Measurements from ENCODE around the gene ARMH2. TPM values are rescaled to one million over a fixed set of nuclear protein-coding genes. Genes with fewer than 3 reads are reported as not detected.

The ARMH2 gene
- total RNA-seq, 3 donors from 2014 or later (not counting 1 experiment from before 2014, with no cell fraction given): 0.68 to 3.0 (median 1.2) TPM

GRCh38 chr6:24777227-24777626 is 21.5 kb downstream of the ARMH2 start:
- H3K36me3 Mint-ChIP-seq: no peaks in the 10 kb centered on the region
- H3K4me1 Mint-ChIP-seq: peaks cover 17 to 30% of the 10 kb centered on the region in 2 donors
- H3K27ac Mint-ChIP-seq: no peak overlapping the region
- no peaks in the 10 kb centered on the region for H3K27me3 Mint-ChIP-seq (ENCODE audit: low read depth in 2 of 2)
- no peak for TF ChIP-seq CTCF (IDR thresholded peaks at IDR 0.05)
- no peak overlapping the region for H3K4me3 Mint-ChIP-seq
- no peaks in the 10 kb centered on the region for H3K9me3 Mint-ChIP-seq
- Histone ChIP-seq H3K36me3 (ENCODE audit: control insufficient read depth, insufficient read depth, low read length) (peaks cover 2% of the 10 kb centered on the region), H3K27me3 (ENCODE audit: control insufficient read depth, insufficient read depth, low read length) (no peaks in the 10 kb centered on the region), H3K4me1 (ENCODE audit: control insufficient read depth, insufficient read depth, low read length) (peaks cover 11% of the 10 kb centered on the region), H3K9me3 (ENCODE audit: control insufficient read depth, insufficient read depth, low read length) (no peaks in the 10 kb centered on the region), H3K4me3 (ENCODE audit: low read length) (no peak overlapping the region), H3K27ac (ENCODE audit: low read length) (no peak overlapping the region)
- ATAC-seq: no peak
- intact Hi-C loops (cut with micrococcal nuclease): loop anchor here (10.0 kb wide), 1 partner anchor 112 kb away; the partner anchor contains the start of genes ACOT13 and TDP2
- WGBS (ENCODE audit: insufficient coverage): no CpG with 5 or more reads among the region's 1 CpG
- no peak for DNase-seq

- intact Hi-C loops (cut with micrococcal nuclease): loop anchor here (10.0 kb wide), 1 partner anchor 111 kb away; the partner anchor contains the start of genes ACOT13 and TDP2
- no peaks in the 10 kb centered on the region for H3K36me3 Mint-ChIP-seq
Measured at GRCh38 chr6:24775520-24776058, 23.1 kb downstream of the ARMH2 start.

GRCh38 chr6:24774696-24775519 is 23.8 kb downstream of the ARMH2 start, which contains the start of gene GMNN:
TSS of gene GMNN (plus strand) at chr6:24774937. CDS start at chr6:24777247, 2,310 bp downstream.
- H3K27me3 Mint-ChIP-seq (ENCODE audit: low read depth in 2 of 2): no peaks in the 10 kb centered on the region
- peak within 1 kb of the TSS; percentile 90 to 96 for H3K27ac Mint-ChIP-seq
- peak within 1 kb of the TSS; percentile 98 for H3K4me3 Mint-ChIP-seq
- DNase-seq: peak; percentile 98 to 99
- Histone ChIP-seq H3K4me3 (ENCODE audit: low read length) (peak within 1 kb of the TSS; percentile 94), H3K36me3 (ENCODE audit: control insufficient read depth, insufficient read depth, low read length) (no peaks in the 10 kb centered on the region), H3K27ac (ENCODE audit: low read length) (peak within 1 kb of the TSS; percentile 89), H3K4me1 (ENCODE audit: control insufficient read depth, insufficient read depth, low read length) (peaks cover 11% of the 10 kb centered on the region), H3K27me3 (ENCODE audit: control insufficient read depth, insufficient read depth, low read length) (no peaks in the 10 kb centered on the region), H3K9me3 (ENCODE audit: control insufficient read depth, insufficient read depth, low read length) (no peaks in the 10 kb centered on the region)
- H3K4me1 Mint-ChIP-seq: peaks cover 17 to 29% of the 10 kb centered on the region in 2 donors
- H3K36me3 Mint-ChIP-seq: no peaks in the 10 kb centered on the region
- H3K9me3 Mint-ChIP-seq: no peaks in the 10 kb centered on the region
- WGBS (ENCODE audit: insufficient coverage): under 1% methylated on average over 75 of the region's 75 CpGs
- ATAC-seq: peak; percentile 87 to 96 (median 89)
- TF ChIP-seq CTCF (IDR thresholded peaks at IDR 0.05): no peak
- intact Hi-C loops (cut with micrococcal nuclease): loop anchor here (1.0 to 10.0 kb wide), 2 partner anchors 54 to 110 kb away; partner anchors contain the start of genes ACOT13 and TDP2

More at GRCh38 chr6:24775520-24776058, 23.1 kb downstream of the ARMH2 start:
- H3K4me3 ChIP-seq (ENCODE audit: low read length): peak overlapping the region; percentile 94
- Mint-ChIP-seq H3K9me3 (no peaks in the 10 kb centered on the region), H3K27me3 (ENCODE audit: low read depth in 2 of 2) (no peaks in the 10 kb centered on the region), H3K4me1 (peaks cover 17 to 30% of the 10 kb centered on the region in 2 donors), H3K27ac (peak overlapping the region; percentile 90 to 96), H3K4me3 (peak overlapping the region; percentile 98)
- DNase-seq: peak in 1 of 2 donors; percentile 56
- peaks cover 11% of the 10 kb centered on the region for H3K4me1 ChIP-seq (ENCODE audit: control insufficient read depth, insufficient read depth, low read length)
- no peaks in the 10 kb centered on the region for H3K9me3 ChIP-seq (ENCODE audit: control insufficient read depth, insufficient read depth, low read length)
- TF ChIP-seq CTCF (IDR thresholded peaks at IDR 0.05): no peak
- 4% methylated on average over 20 of the region's 20 CpGs for WGBS (ENCODE audit: insufficient coverage)
- peaks cover 2% of the 10 kb centered on the region for H3K36me3 ChIP-seq (ENCODE audit: control insufficient read depth, insufficient read depth, low read length)
- ATAC-seq: peak in 2 of 3 donors; percentile 2 to 6
- peak overlapping the region; percentile 89 for H3K27ac ChIP-seq (ENCODE audit: low read length)
- H3K27me3 ChIP-seq (ENCODE audit: control insufficient read depth, insufficient read depth, low read length): no peaks in the 10 kb centered on the region
